ENCODE data around the gene RBMX2. TPM values are rescaled to one million over a fixed set of nuclear protein-coding genes. Genes with fewer than 3 reads are reported as not detected.

The RBMX2 gene
- total and polyA plus RNA-seq, 4 experiments from 2014 or later = 14.6 to 29.2 (median 25.5) TPM

DNA sequence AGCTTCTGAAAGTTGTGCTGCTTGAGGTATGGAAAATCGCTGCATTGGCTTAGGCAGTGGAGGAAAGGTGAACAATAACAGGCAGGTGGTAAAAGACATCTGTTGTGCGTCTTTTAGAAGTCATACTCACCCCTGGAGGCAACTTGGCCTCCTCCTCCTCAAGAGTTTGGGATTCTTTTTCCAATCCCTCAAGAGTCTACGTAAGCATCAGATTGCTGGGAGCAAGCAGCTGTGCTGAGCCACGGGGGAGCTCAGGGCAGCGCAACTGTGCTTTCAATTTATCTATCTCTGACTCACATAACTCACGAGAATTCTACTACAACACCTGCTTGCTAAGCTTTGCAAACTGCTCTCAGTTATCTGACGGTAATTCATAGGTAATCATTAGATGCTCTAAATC, 6.4 kb upstream of the RBMX2 start:
- Mint-ChIP-seq H3K4me3 (no peak overlapping the region), H3K4me1 (no peaks in the 10 kb centered on the region), H3K27me3 (peaks cover 13 to 14% of the 10 kb centered on the region in 2 donors), H3K36me3 (no peaks in the 10 kb centered on the region), H3K9me3 (no peaks in the 10 kb centered on the region), H3K27ac (no peak overlapping the region)
- Histone ChIP-seq H3K4me1 (ENCODE audit: insufficient read depth, low read length) (no peaks in the 10 kb centered on the region), H3K4me3 (ENCODE audit: low read length in 2 of 2) (no peak overlapping the region), H3K36me3 (ENCODE audit: insufficient read depth, low read length) (no peaks in the 10 kb centered on the region), H3K9me3 (ENCODE audit: control insufficient read depth in 1 of 2, low read length in 2 of 2) (no peaks in the 10 kb centered on the region), H3K27ac (ENCODE audit: low read depth, low read length) (no peak overlapping the region), H3K27me3 (ENCODE audit: insufficient read depth, low read length) (no peaks in the 10 kb centered on the region)
- CTCF ChIA-PET (ENCODE audit: partially characterized antibody) = no interaction called here
- POLR2A ChIA-PET (ENCODE audit: partially characterized antibody) = no interaction called here
- intact Hi-C loops (cut with micrococcal nuclease) = no loop called here
- DNase-seq = no peak

DNA sequence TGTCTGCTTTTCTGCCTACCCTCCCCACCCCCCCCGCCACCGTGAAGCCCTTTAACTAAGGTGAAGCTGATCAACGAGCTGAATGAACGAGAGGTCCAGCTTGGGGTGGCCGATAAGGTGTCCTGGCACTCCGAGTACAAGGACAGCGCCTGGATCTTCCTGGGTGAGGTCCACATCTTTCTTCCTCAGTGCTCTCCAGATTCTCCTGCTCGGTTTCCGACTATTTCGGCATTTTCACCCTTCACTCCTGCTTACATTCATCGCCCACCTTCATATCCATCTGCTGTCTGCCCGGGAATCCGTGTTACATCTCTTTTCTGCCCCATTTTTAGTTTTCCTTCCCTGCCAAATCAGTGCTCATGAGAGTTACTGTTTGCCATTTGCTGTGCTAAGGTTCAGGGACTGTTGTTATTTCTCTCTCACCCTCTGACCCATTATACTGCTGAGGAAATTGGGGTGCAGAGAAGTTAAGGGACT, 459 bp downstream of the RBMX2 start:
- H3K27me3 ChIP-seq (ENCODE audit: insufficient read depth, low read length) = no peaks in the 10 kb centered on the region
- H3K4me1 ChIP-seq (ENCODE audit: insufficient read depth, low read length) = peaks cover 16% of the 10 kb centered on the region
- intact Hi-C loops (cut with micrococcal nuclease) = loop anchor here (5.0 kb wide), 1 partner anchor 500 kb away; the partner anchor contains the start of gene ENOX2
- Mint-ChIP-seq H3K27ac (peak overlapping the region; percentile 81 to 95 (median 88)), H3K36me3 (peaks cover 0 to 18% of the 10 kb centered on the region in 2 donors), H3K4me3 (peak overlapping the region; percentile 81 to 95 (median 86)), H3K9me3 (peaks cover 0 to 4% (median 0%) of the 10 kb centered on the region in 8 donors), H3K4me1 (peaks cover 7 to 33% (median 19%) of the 10 kb centered on the region in 4 donors), H3K27me3 (peaks cover 4 to 5% of the 10 kb centered on the region in 2 donors)
- ChIA-PET CTCF (ENCODE audit: partially characterized antibody) (interaction anchor here (1.0 kb wide), 1 partner anchor 23 kb away, joined by 3 read pairs; no protein-coding TSS in a partner anchor), POLR2A (ENCODE audit: partially characterized antibody) (interaction anchor here (2.6 kb wide), 1 partner anchor 62 kb away, joined by 10 read pairs; the partner anchor contains the start of gene SLC25A14)
- no peaks in the 10 kb centered on the region for H3K36me3 ChIP-seq (ENCODE audit: insufficient read depth, low read length)
- peak overlapping the region; percentile 71 for H3K27ac ChIP-seq (ENCODE audit: low read depth, low read length)
- peak overlapping the region in 1 of 2 donors; percentile 64 for H3K4me3 ChIP-seq (ENCODE audit: low read length in 2 of 2)
- DNase-seq = peak in 2 of 5 donors; percentile 1 to 3
- H3K9me3 ChIP-seq (ENCODE audit: control insufficient read depth in 1 of 2, low read length in 2 of 2) = no peaks in the 10 kb centered on the region

DNA sequence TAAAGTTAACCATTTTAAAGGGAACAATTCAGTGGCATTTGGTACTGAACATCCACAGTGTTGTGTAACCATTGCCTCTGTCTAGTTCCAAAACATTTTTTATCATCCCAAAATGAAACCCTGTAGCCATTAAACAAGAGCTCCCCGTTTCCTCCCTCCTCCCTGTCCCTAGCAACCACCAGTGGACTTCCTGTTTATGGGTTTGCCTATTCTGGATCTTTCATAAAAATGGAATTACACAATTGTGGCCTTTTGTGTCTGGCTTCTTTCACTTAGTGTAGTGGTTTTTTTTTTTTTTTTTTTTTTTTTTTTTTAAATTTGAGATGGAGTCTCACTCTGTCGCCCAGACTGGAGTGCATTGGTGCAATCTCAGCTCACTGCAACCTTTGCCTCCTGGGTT, 11.6 kb downstream of the RBMX2 start:
- no peak overlapping the region for H3K27ac Mint-ChIP-seq

DNA sequence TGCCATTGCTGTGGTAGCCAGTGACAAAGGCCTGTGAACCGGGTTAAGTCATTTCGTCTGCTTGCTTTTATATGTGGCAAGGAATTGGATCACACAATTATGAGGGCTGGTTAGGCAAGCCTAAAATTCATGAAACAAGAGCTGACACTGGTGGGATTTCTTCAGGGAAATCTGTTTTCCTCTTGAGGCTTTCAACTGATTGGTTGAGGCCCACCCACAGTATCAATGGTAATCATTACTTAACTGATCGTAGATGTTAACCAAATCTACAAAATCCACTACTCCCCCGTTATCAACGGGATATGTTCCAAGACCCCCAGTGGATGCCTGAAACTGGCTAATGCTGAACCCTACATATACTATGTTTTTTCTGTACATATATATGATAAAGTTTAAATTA, 13.0 kb downstream of the RBMX2 start:
- H3K27ac ChIP-seq (ENCODE audit: low read depth, low read length) = no peak overlapping the region
- H3K4me3 ChIP-seq (ENCODE audit: low read length in 2 of 2) = no peak overlapping the region
- H3K27me3 ChIP-seq (ENCODE audit: insufficient read depth, low read length) = no peaks in the 10 kb centered on the region
- no peak overlapping the region for H3K27ac Mint-ChIP-seq
- no peaks in the 10 kb centered on the region for H3K27me3 Mint-ChIP-seq
- peaks cover 0 to 1% (median 0%) of the 10 kb centered on the region in 8 donors for H3K9me3 Mint-ChIP-seq
- ChIA-PET POLR2A (ENCODE audit: partially characterized antibody) (no interaction called here), CTCF (ENCODE audit: partially characterized antibody) (no interaction called here)
- H3K4me1 Mint-ChIP-seq = no peaks in the 10 kb centered on the region
- no peak overlapping the region for H3K4me3 Mint-ChIP-seq
- intact Hi-C loops (cut with micrococcal nuclease) = no loop called here
- H3K9me3 ChIP-seq (ENCODE audit: control insufficient read depth in 1 of 2, low read length in 2 of 2) = no peaks in the 10 kb centered on the region
- no peaks in the 10 kb centered on the region for H3K4me1 ChIP-seq (ENCODE audit: insufficient read depth, low read length)
- no peak for DNase-seq
- peaks cover 14 to 28% of the 10 kb centered on the region in 2 donors for H3K36me3 Mint-ChIP-seq
- peaks cover 6% of the 10 kb centered on the region for H3K36me3 ChIP-seq (ENCODE audit: insufficient read depth, low read length)

More for the DNA sequence above, 11.6 kb downstream of the RBMX2 start:
- Mint-ChIP-seq H3K27me3 (no peaks in the 10 kb centered on the region), H3K36me3 (peaks cover 14 to 33% of the 10 kb centered on the region in 2 donors), H3K4me3 (no peak overlapping the region), H3K9me3 (no peaks in the 10 kb centered on the region), H3K4me1 (no peaks in the 10 kb centered on the region)
- Histone ChIP-seq H3K9me3 (ENCODE audit: control insufficient read depth in 1 of 2, low read length in 2 of 2) (no peaks in the 10 kb centered on the region), H3K27me3 (ENCODE audit: insufficient read depth, low read length) (no peaks in the 10 kb centered on the region), H3K36me3 (ENCODE audit: insufficient read depth, low read length) (peaks cover 8% of the 10 kb centered on the region), H3K27ac (ENCODE audit: low read depth, low read length) (no peak overlapping the region), H3K4me1 (ENCODE audit: insufficient read depth, low read length) (no peaks in the 10 kb centered on the region), H3K4me3 (ENCODE audit: low read length in 2 of 2) (no peak overlapping the region)
- no peak for DNase-seq
- CTCF ChIA-PET (ENCODE audit: partially characterized antibody) = interaction anchor here (0.8 kb wide), 1 partner anchor 9 kb away, joined by 4 read pairs; no protein-coding TSS in a partner anchor
- intact Hi-C loops (cut with micrococcal nuclease) = no loop called here
- POLR2A ChIA-PET (ENCODE audit: partially characterized antibody) = no interaction called here

DNA sequence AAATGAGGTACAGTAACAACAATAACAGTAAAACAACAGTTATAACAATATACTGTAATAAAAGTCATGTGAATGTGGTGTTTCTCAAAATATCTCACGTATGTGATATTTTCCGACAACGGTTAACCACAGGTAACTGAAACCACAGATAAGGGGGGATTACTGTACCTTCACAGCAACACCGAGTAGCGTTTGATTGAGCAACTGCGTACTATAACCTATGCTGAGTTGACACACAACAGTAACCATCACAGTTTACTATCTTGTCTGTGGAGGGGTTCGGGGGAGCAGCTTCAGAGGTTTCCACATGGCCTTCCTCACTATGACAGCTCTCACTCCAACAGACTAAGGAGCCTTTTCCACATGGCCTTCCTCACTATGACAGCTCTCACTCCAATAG, 13.4 kb downstream of the RBMX2 start:
- CTCF ChIA-PET (ENCODE audit: partially characterized antibody) = interaction anchor here (0.6 kb wide), 1 partner anchor 548 kb away, joined by 3 read pairs; no protein-coding TSS in a partner anchor
- Mint-ChIP-seq H3K4me1 (no peaks in the 10 kb centered on the region), H3K27ac (peak overlapping the region in 1 of 7 donors; percentile 15), H3K36me3 (peaks cover 14 to 26% of the 10 kb centered on the region in 2 donors), H3K27me3 (no peaks in the 10 kb centered on the region), H3K9me3 (peaks cover 0 to 1% (median 0%) of the 10 kb centered on the region in 8 donors), H3K4me3 (no peak overlapping the region)
- Histone ChIP-seq H3K27me3 (ENCODE audit: insufficient read depth, low read length) (no peaks in the 10 kb centered on the region), H3K27ac (ENCODE audit: low read depth, low read length) (no peak overlapping the region), H3K4me1 (ENCODE audit: insufficient read depth, low read length) (no peaks in the 10 kb centered on the region), H3K4me3 (ENCODE audit: low read length in 2 of 2) (no peak overlapping the region), H3K36me3 (ENCODE audit: insufficient read depth, low read length) (peaks cover 4% of the 10 kb centered on the region), H3K9me3 (ENCODE audit: control insufficient read depth in 1 of 2, low read length in 2 of 2) (no peaks in the 10 kb centered on the region)
- POLR2A ChIA-PET (ENCODE audit: partially characterized antibody) = no interaction called here
- DNase-seq = no peak
- intact Hi-C loops (cut with micrococcal nuclease) = no loop called here

DNA sequence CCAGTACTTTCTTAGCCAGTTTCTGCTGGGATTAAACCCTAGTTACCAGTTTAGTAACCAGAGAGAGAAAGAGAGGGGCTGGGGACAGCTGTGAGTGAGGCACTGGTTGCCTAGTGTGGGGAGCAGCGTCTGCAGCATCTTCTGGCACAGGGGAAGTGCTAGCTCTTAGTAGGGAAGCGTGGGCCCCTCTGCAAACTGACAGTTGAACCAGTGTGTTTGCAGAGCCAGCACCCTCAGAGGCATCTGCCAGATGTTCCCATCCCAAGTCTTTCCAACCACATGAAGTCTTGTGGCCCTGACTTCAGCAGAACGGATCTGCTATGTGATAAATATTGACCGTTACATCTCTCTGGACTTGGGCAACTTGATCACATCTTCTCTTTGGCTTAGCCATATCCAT, 15.0 kb downstream of the RBMX2 start:
- Histone ChIP-seq H3K9me3 (ENCODE audit: control insufficient read depth in 1 of 2, low read length in 2 of 2) (no peaks in the 10 kb centered on the region), H3K4me1 (ENCODE audit: insufficient read depth, low read length) (no peaks in the 10 kb centered on the region), H3K4me3 (ENCODE audit: low read length in 2 of 2) (no peak overlapping the region), H3K27ac (ENCODE audit: low read depth, low read length) (no peak overlapping the region), H3K36me3 (ENCODE audit: insufficient read depth, low read length) (no peaks in the 10 kb centered on the region), H3K27me3 (ENCODE audit: insufficient read depth, low read length) (no peaks in the 10 kb centered on the region)
- ChIA-PET CTCF (ENCODE audit: partially characterized antibody) (no interaction called here), POLR2A (ENCODE audit: partially characterized antibody) (no interaction called here)
- H3K27ac Mint-ChIP-seq = no peak overlapping the region
- no peak for DNase-seq
- peaks cover 8 to 15% of the 10 kb centered on the region in 2 donors for H3K36me3 Mint-ChIP-seq
- no peaks in the 10 kb centered on the region for H3K4me1 Mint-ChIP-seq
- no peak overlapping the region for H3K4me3 Mint-ChIP-seq
- intact Hi-C loops (cut with micrococcal nuclease) = no loop called here
- no peaks in the 10 kb centered on the region for H3K27me3 Mint-ChIP-seq
- H3K9me3 Mint-ChIP-seq = peaks cover 0 to 1% (median 0%) of the 10 kb centered on the region in 8 donors

DNA sequence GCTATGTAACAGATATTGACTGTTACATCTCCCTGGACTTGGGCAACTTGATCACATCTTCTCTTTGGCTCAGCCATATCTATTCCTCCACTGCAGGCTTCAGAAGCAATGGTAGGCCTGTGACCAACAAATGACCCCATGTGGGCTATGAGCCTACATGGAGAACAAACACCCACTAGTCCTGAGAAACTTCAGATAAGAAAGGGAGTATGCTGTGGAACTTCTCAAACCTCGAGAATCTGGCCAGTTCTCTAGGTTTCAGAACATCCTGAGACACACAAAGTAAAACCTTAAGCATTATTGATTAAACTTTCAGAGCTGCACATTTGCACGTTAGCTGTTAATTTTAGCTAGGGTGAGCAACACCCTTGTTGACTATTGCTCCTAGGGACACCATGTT, 16.3 kb downstream of the RBMX2 start:
- no peak overlapping the region for H3K4me3 ChIP-seq (ENCODE audit: low read length in 2 of 2)
- Mint-ChIP-seq H3K36me3 (peaks cover 4 to 6% of the 10 kb centered on the region in 2 donors), H3K27me3 (no peaks in the 10 kb centered on the region), H3K4me1 (no peaks in the 10 kb centered on the region), H3K27ac (no peak overlapping the region), H3K4me3 (no peak overlapping the region), H3K9me3 (peaks cover 0 to 1% (median 0%) of the 10 kb centered on the region in 8 donors)
- H3K36me3 ChIP-seq (ENCODE audit: insufficient read depth, low read length) = no peaks in the 10 kb centered on the region
- ChIA-PET POLR2A (ENCODE audit: partially characterized antibody) (no interaction called here), CTCF (ENCODE audit: partially characterized antibody) (no interaction called here)
- no peaks in the 10 kb centered on the region for H3K27me3 ChIP-seq (ENCODE audit: insufficient read depth, low read length)
- no peak overlapping the region for H3K27ac ChIP-seq (ENCODE audit: low read depth, low read length)
- DNase-seq = no peak
- intact Hi-C loops (cut with micrococcal nuclease) = no loop called here
- no peaks in the 10 kb centered on the region for H3K4me1 ChIP-seq (ENCODE audit: insufficient read depth, low read length)
- no peaks in the 10 kb centered on the region for H3K9me3 ChIP-seq (ENCODE audit: control insufficient read depth in 1 of 2, low read length in 2 of 2)
